ENCODE measurements around the gene TMEM117.

TMEM117 gene

DNA sequence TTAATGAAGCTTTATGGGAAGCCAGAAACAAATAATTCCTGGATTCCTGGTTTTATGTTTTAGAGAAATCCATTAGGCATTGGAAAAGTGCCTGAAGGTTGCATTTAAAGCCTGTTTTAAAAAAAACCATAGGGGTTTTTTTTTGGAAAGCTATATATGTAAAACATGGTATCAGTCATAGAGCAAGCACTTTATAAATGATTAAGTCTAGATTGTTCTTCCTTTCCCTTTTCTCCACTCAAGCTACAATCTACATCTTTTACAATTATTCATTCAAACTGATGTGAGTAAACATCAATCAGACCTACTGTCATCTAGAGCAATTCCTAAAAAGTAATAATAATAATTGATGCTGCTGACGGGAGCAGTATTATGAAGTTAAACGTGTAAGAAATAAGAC lies 500.7 kb downstream of the TMEM117 start:
- no peak for DNase-seq (ENCODE audit: low read depth)
- no peak overlapping the region for H3K4me3 ChIP-seq (ENCODE audit: low read depth, low read length)
- TF ChIP-seq, protein P1, sequence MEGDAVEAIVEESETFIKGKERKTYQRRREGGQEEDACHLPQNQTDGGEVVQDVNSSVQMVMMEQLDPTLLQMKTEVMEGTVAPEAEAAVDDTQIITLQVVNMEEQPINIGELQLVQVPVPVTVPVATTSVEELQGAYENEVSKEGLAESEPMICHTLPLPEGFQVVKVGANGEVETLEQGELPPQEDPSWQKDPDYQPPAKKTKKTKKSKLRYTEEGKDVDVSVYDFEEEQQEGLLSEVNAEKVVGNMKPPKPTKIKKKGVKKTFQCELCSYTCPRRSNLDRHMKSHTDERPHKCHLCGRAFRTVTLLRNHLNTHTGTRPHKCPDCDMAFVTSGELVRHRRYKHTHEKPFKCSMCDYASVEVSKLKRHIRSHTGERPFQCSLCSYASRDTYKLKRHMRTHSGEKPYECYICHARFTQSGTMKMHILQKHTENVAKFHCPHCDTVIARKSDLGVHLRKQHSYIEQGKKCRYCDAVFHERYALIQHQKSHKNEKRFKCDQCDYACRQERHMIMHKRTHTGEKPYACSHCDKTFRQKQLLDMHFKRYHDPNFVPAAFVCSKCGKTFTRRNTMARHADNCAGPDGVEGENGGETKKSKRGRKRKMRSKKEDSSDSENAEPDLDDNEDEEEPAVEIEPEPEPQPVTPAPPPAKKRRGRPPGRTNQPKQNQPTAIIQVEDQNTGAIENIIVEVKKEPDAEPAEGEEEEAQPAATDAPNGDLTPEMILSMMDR (IDR thresholded peaks at IDR 0.05; ENCODE audit: insufficient read depth, low read depth, low read length, missing control alignments) = no peak

DNA sequence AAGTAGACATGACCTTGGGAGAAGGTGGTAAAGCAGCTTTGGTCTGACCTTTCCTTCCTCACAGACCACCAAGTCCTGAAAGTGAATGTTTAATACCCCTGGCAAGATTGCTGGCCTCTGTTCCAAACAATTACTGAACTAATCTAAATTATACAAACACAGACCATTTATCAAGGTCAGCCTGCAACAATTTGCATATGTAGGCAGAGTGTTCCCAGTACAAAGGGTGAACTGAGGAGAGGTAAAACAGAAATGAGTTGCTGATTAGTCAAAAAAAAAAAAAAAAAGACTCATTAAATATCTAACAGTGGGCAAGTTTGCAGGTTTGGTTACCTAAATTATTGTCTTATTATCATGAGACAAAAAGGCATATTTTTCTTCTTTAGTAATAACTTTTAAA lies 506.5 kb downstream of the TMEM117 start:
- no peak for DNase-seq (ENCODE audit: low read depth)
- TF ChIP-seq, protein P1 (IDR thresholded peaks at IDR 0.05; ENCODE audit: insufficient read depth, low read depth, low read length, missing control alignments) = no peak
- H3K4me3 ChIP-seq (ENCODE audit: low read depth, low read length) = no peak overlapping the region

DNA sequence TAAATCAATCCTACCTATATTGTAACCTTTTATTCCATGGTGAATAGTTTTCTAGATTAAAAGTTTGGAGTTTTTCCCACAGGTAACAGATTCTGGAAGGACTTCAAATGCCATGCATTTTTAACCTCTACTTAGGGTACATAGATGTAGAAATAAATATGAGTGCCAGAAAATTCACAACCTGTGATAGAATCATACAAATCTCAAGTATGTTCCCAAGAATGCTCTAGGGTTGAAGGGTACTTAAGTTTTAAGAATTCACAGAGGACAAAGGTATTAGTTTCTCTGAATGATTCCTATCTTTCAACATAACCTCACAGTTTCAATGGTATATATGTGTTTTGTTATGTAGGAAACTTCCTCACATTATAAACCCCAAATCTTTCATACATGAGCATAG lies 511.3 kb downstream of the TMEM117 start:
- DNase-seq (ENCODE audit: low read depth) = no peak
- H3K4me3 ChIP-seq (ENCODE audit: low read depth, low read length) = no peak overlapping the region
- TF ChIP-seq, protein P1 (IDR thresholded peaks at IDR 0.05; ENCODE audit: insufficient read depth, low read depth, low read length, missing control alignments) = no peak

DNA sequence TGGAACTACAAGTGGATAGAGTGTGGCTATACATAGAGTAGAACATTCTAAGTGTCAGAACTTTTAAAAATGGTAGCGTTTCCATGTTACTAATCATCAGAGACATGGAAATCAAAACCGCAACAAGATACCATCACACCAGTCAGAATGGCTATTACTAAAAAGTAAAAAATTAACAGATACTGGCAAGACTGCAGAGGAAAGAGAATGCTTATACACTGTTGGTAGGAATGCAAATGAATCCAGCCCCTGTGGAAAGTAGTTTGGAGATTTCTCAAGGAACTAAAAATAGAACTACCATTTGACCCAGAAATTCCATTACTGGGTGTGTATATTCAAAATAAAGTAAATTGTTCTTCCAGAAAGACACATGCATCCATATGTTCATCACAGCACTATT lies 521.6 kb downstream of the TMEM117 start:
- H3K4me3 ChIP-seq (ENCODE audit: low read depth, low read length) = no peak overlapping the region
- no peak for DNase-seq (ENCODE audit: low read depth)
- TF ChIP-seq, protein P1 (IDR thresholded peaks at IDR 0.05; ENCODE audit: insufficient read depth, low read depth, low read length, missing control alignments) = no peak

DNA sequence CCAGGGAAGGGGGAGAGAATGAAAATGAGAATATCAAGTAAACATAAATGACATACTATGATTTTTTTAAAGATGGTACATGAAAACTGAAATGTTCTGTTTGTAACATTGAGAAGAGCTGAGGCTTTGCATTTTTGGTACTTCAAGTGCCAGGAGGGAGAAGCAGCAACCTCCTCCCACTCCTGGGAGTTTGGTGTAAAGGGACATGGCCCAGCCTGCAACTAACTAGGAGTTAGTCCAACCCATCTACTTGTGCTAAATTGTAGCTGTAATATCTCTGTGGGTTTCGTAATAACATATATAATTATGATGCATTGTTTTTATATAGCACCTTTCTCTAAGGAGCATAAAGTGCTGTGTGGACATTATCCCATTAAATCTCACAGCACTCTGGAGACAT lies 522.8 kb downstream of the TMEM117 start:
- no peak for DNase-seq (ENCODE audit: low read depth)
- TF ChIP-seq, protein P1 (IDR thresholded peaks at IDR 0.05; ENCODE audit: insufficient read depth, low read depth, low read length, missing control alignments) = no peak
- no peak overlapping the region for H3K4me3 ChIP-seq (ENCODE audit: low read depth, low read length)

DNA sequence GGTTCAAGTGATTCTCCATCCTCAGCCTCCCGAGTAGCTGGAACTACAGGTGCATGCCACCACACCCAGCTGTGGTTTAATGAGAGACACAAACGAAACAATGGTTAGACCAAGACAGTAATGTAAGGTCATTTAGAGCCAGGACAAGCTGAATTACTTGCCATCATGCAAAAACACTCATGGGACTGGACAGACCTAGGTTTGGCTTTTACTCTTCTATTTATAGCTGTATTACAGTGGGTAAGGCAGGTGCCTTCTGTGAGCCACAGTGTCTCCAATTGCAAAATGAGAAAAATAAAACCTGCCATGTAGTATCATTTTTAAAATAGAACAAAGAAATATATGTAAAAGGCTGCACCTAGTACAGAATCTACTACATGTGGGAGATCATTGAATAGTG lies 527.1 kb downstream of the TMEM117 start:
- no peak for DNase-seq (ENCODE audit: low read depth)
- TF ChIP-seq, protein P1 (IDR thresholded peaks at IDR 0.05; ENCODE audit: insufficient read depth, low read depth, low read length, missing control alignments) = no peak
- H3K4me3 ChIP-seq (ENCODE audit: low read depth, low read length) = no peak overlapping the region

DNA sequence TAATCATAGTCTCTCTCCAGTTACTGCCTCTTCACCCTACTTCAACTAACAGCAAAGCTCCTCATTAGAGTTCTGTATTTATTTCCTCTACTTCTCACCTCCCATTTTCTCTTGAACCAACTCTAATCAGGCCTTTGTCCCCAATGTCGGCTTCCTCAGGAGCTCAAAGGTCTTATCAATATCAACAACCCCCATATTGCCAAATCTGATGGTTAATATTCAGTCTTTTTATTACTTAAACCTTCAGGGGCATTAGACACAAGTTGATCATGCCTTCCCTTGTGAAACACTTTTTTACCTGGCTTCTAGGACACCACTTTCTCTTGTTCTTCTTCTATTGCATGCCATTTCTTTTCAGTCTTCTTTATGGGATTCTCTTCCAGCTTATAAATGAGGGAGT lies 531.3 kb downstream of the TMEM117 start:
- DNase-seq (ENCODE audit: low read depth) = no peak
- TF ChIP-seq, protein P1 (IDR thresholded peaks at IDR 0.05; ENCODE audit: insufficient read depth, low read depth, low read length, missing control alignments) = no peak
- no peak overlapping the region for H3K4me3 ChIP-seq (ENCODE audit: low read depth, low read length)

All from GM12865 (cell line).